Measurements from ENCODE around the gene KRT6C. TPM values are rescaled to one million over a fixed set of nuclear protein-coding genes. Genes with fewer than 3 reads are reported as not detected.

KRT6C gene
- total RNA-seq, 4 donors from 2014 or later: not detected

- Histone ChIP-seq H3K27ac (no peak overlapping the region), H3K36me3 (no peaks in the 10 kb centered on the region), H3K9me3 (no peaks in the 10 kb centered on the region), H3K4me1 (no peaks in the 10 kb centered on the region), H3K27me3 (peaks cover 0 to 5% (median 2%) of the 10 kb centered on the region in 3 donors), H3K4me3 (no peak overlapping the region)
- intact Hi-C loops (cut with DNase I; ENCODE audit: low total_unique reads) (no loop called here), in situ Hi-C loops (cut with MboI; ENCODE audit: low sequenced_read_pairs in 4 of 4) (no loop called here)
- no peak for DNase-seq
- ATAC-seq: no peak
- no peak for TF ChIP-seq POLR2A (IDR thresholded peaks at IDR 0.05)
Observed at GRCh38 chr12:52439845-52440244, 33.8 kb downstream of the KRT6C start.

- no peak for ATAC-seq
- H3K27me3 ChIP-seq: peaks cover 0 to 6% (median 5%) of the 10 kb centered on the region in 3 donors
- in situ Hi-C loops (cut with MboI; ENCODE audit: low sequenced_read_pairs in 4 of 4): no loop called here
Observed at GRCh38 chr12:52439420-52439819, 34.2 kb downstream of the KRT6C start.

GRCh38 chr12:52438305-52439301 is 35.0 kb downstream of the KRT6C start:
- Histone ChIP-seq H3K4me3 (no peak overlapping the region), H3K9me3 (no peaks in the 10 kb centered on the region), H3K4me1 (no peaks in the 10 kb centered on the region), H3K36me3 (no peaks in the 10 kb centered on the region), H3K27ac (no peak overlapping the region), H3K27me3 (peaks cover 0 to 9% (median 5%) of the 10 kb centered on the region in 3 donors)
- in situ Hi-C loops (cut with MboI; ENCODE audit: low sequenced_read_pairs in 4 of 4): no loop called here
- no peak for DNase-seq
- intact Hi-C loops (cut with DNase I; ENCODE audit: low total_unique reads): no loop called here
- ATAC-seq: no peak
- no peak for TF ChIP-seq CTCF (IDR thresholded peaks at IDR 0.05 in 4 of 5, conservative IDR thresholded peaks at IDR 0.05 in 1 of 5)
- no peak for TF ChIP-seq POLR2A (IDR thresholded peaks at IDR 0.05)

More at GRCh38 chr12:52439420-52439819, 34.2 kb downstream of the KRT6C start:
- Histone ChIP-seq H3K36me3 (no peaks in the 10 kb centered on the region), H3K27ac (no peak overlapping the region), H3K4me1 (no peaks in the 10 kb centered on the region), H3K4me3 (no peak overlapping the region), H3K9me3 (no peaks in the 10 kb centered on the region)
- intact Hi-C loops (cut with DNase I; ENCODE audit: low total_unique reads): no loop called here
- TF ChIP-seq POLR2A (IDR thresholded peaks at IDR 0.05): no peak
- TF ChIP-seq CTCF (IDR thresholded peaks at IDR 0.05 in 4 of 5, conservative IDR thresholded peaks at IDR 0.05 in 1 of 5): no peak
- no peak for DNase-seq

- intact Hi-C loops (cut with DNase I; ENCODE audit: low total_unique reads): no loop called here
- H3K27ac ChIP-seq: no peak overlapping the region
- H3K36me3 ChIP-seq: no peaks in the 10 kb centered on the region
- in situ Hi-C loops (cut with MboI; ENCODE audit: low sequenced_read_pairs in 4 of 4): no loop called here
- no peaks in the 10 kb centered on the region for H3K9me3 ChIP-seq
- DNase-seq (no peak), ATAC-seq (no peak)
- no peak overlapping the region for H3K4me3 ChIP-seq
- H3K4me1 ChIP-seq: no peaks in the 10 kb centered on the region
- no peak for TF ChIP-seq POLR2A (IDR thresholded peaks at IDR 0.05)
- peaks cover 2 to 12% (median 9%) of the 10 kb centered on the region in 3 donors for H3K27me3 ChIP-seq
Observed at GRCh38 chr12:52437508-52437907, 36.1 kb downstream of the KRT6C start.

GRCh38 chr12:52436828-52437474 is 36.7 kb downstream of the KRT6C start:
- TF ChIP-seq CTCF (IDR thresholded peaks at IDR 0.05 in 4 of 5, conservative IDR thresholded peaks at IDR 0.05 in 1 of 5) (no peak), POLR2A (IDR thresholded peaks at IDR 0.05) (no peak)
- DNase-seq: no peak

More at GRCh38 chr12:52436828-52437474, 36.7 kb downstream of the KRT6C start:
- Histone ChIP-seq H3K4me1 (no peaks in the 10 kb centered on the region), H3K36me3 (no peaks in the 10 kb centered on the region), H3K27me3 (peaks cover 2 to 9% (median 7%) of the 10 kb centered on the region in 3 donors), H3K27ac (no peak overlapping the region), H3K9me3 (no peaks in the 10 kb centered on the region), H3K4me3 (no peak overlapping the region)
- no peak for ATAC-seq
- intact Hi-C loops (cut with DNase I; ENCODE audit: low total_unique reads) (no loop called here), in situ Hi-C loops (cut with MboI; ENCODE audit: low sequenced_read_pairs in 4 of 4) (no loop called here)

All from gastrocnemius medialis (tissue), 4 donors.